ENCODE measurements around the gene TUBGCP2.

Gene TUBGCP2

DNA sequence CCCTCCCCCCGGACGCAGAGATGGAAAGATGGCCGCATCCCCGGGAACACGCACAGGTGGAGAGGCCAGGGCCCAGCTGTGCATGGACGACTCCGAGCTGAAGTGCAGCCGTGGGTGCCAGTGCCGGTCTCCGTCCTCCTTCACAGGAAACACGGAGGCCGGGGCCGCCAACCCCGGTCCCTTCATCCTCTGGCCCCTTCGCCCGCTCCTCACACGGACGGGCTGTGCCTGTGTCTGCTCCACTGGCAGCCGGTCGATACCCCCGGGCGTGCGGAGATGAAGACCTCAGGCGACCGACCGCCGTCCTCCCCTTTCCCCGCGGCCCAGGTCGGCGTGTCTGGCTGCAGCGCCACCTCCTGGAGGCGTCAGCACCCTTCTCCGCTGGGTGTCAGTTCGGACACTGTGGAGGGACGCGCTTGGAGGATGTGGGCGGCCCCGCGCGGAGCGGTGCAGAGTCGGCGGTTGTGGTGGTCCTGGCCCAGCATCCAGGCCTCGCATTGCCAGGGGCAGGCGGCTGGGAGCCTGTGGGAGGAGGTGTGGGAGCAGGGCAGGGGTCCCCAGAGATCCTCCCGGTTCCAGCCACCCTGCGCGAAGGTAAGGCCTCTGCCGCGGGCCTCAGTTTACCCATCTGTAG, 9.9 kb upstream of the TUBGCP2 start:
- peak; percentile 59 for DNase-seq (ENCODE audit: low read depth)
- H3K4me3 ChIP-seq (replicated peaks; ENCODE audit: low read depth, low read length), result peak overlapping the region; percentile 42
- TF ChIP-seq, protein P1, sequence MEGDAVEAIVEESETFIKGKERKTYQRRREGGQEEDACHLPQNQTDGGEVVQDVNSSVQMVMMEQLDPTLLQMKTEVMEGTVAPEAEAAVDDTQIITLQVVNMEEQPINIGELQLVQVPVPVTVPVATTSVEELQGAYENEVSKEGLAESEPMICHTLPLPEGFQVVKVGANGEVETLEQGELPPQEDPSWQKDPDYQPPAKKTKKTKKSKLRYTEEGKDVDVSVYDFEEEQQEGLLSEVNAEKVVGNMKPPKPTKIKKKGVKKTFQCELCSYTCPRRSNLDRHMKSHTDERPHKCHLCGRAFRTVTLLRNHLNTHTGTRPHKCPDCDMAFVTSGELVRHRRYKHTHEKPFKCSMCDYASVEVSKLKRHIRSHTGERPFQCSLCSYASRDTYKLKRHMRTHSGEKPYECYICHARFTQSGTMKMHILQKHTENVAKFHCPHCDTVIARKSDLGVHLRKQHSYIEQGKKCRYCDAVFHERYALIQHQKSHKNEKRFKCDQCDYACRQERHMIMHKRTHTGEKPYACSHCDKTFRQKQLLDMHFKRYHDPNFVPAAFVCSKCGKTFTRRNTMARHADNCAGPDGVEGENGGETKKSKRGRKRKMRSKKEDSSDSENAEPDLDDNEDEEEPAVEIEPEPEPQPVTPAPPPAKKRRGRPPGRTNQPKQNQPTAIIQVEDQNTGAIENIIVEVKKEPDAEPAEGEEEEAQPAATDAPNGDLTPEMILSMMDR (IDR thresholded peaks at IDR 0.05; ENCODE audit: low read length, missing control alignments), result peak; percentile 70

DNA sequence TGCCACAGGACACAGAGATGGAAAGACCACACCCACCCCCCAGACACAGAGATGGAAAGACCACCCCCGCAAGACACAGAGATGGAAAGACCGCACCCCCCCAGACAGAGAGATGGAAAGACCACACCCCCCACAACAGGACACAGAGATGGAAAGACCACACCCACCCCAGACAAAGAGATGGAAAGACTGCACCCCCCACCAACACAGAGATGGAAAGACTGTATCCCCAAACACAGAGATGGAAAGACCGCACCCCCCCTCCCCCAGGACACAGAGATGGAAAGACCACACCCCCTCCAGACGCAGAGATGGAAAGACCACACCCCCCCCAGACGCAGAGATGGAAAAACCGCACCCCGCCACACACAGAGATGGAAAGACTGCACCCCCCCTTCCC, 8.1 kb upstream of the TUBGCP2 start:
- H3K4me3 ChIP-seq (replicated peaks; ENCODE audit: low read depth, low read length), result no peak overlapping the region
- no peak for DNase-seq (ENCODE audit: low read depth)
- TF ChIP-seq, protein P1 (IDR thresholded peaks at IDR 0.05; ENCODE audit: low read length, missing control alignments), result no peak

DNA sequence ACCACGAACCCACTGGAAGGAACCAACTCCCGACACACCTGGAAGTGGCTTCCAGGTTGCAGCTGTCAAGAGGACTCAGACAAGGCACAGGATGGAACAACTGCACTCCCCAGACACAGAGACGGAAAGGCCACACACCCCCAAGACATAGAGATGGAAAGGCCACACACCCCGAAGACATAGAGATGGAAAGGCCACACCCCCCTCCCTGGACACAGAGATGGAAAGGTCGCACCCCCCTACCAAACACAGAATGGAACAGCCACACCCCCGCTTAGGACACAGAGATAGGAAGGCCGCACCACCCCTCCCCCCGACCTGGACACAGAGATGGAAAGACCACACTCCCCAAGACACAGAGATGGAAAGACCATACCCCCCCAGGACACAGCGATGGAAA, 7.6 kb upstream of the TUBGCP2 start:
- H3K4me3 ChIP-seq (replicated peaks; ENCODE audit: low read depth, low read length), result no peak overlapping the region
- TF ChIP-seq, protein P1 (IDR thresholded peaks at IDR 0.05; ENCODE audit: low read length, missing control alignments), result no peak
- no peak for DNase-seq (ENCODE audit: low read depth)

DNA sequence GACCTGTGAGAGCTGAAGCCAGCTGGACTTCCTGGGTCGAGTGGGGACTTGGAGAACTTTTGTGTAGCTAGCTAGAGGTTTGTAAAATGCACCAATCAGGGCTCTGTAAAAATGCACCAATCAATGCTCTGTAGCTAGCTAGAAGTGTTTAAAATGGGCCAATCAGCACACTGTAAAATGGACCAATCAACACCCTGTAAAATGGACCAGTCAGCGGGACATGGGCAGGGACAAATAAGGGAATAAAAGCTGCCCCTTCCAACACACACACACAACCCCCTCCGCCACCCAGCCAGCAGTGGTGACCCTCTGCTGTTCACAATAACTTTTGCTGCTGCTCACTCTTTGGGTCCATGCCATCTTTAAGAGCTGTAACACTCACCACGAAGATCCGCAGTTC, 7.2 kb upstream of the TUBGCP2 start:
- DNase-seq (ENCODE audit: low read depth), result no peak
- TF ChIP-seq, protein P1 (IDR thresholded peaks at IDR 0.05; ENCODE audit: low read length, missing control alignments), result no peak
- no peak overlapping the region for H3K4me3 ChIP-seq (replicated peaks; ENCODE audit: low read depth, low read length)

DNA sequence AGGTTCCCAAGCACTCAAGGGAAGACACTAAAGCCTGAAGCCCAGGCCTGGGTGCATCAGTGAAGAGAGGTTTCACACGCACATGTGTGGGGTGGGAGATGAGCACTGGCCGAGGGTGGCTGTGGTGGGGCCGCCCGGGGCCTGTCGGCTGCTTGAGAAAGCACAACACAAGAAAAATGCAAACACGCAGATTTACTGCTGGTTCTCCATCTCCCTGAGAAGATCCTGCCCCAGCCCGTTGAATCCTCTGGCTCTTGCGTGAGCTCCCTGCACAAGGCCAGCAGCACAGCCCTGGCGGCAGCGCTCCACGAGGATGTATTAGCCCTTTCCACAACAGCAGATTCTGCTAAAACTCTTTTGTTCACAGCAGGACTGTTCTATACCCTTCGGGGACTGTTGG, 6.2 kb upstream of the TUBGCP2 start:
- DNase-seq (ENCODE audit: low read depth), result no peak
- H3K4me3 ChIP-seq (replicated peaks; ENCODE audit: low read depth, low read length), result no peak overlapping the region
- TF ChIP-seq, protein P1 (IDR thresholded peaks at IDR 0.05; ENCODE audit: low read length, missing control alignments), result no peak

DNA sequence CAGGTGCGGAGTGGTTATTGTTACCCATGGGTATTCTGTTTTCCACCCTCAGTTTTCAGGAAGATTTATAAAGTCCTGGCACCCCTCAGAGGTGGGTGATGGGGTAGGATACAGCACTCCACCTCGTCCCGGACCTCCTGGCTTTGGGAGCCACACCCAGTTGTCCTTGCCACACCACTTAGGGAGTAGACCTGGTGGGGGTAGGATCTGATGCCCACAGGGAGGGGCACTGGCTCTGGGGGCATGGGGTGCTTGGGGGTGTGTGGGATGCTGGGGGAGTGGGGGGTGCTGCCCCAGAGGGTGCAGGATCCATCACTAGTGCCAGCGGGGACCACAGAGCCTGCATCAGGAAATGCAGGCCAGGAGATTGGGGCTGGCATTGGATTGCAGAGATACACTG, 4.5 kb upstream of the TUBGCP2 start:
- DNase-seq (ENCODE audit: low read depth), result no peak
- H3K4me3 ChIP-seq (replicated peaks; ENCODE audit: low read depth, low read length), result no peak overlapping the region
- TF ChIP-seq, protein P1 (IDR thresholded peaks at IDR 0.05; ENCODE audit: low read length, missing control alignments), result no peak

DNA sequence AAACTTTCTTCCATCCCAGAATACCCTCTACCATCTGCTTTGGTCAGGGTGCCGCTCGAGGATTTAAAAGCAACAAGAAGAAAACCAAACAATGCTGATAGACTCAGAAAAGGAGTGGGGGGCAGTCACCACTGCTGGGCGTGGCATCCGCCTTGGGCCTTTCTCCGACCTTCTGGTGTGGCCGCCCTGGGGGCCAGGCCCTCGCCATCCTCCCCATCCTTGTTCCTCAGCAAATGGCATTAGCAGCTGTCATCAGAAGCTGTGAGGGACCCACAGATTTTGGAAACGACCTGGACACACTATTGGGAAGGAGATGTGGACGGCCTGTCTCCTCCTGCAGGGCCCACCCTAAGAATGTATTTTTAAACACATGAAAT, 4.1 kb upstream of the TUBGCP2 start:
- no peak overlapping the region for H3K4me3 ChIP-seq (replicated peaks; ENCODE audit: low read depth, low read length)
- TF ChIP-seq, protein P1 (IDR thresholded peaks at IDR 0.05; ENCODE audit: low read length, missing control alignments), result no peak
- DNase-seq (ENCODE audit: low read depth), result no peak
